ENCODE measurements around the gene KIRREL3.
A peak's percentile ranks its signal among the peaks of the same experiment; 100 is the strongest.

KIRREL3 gene

DNA sequence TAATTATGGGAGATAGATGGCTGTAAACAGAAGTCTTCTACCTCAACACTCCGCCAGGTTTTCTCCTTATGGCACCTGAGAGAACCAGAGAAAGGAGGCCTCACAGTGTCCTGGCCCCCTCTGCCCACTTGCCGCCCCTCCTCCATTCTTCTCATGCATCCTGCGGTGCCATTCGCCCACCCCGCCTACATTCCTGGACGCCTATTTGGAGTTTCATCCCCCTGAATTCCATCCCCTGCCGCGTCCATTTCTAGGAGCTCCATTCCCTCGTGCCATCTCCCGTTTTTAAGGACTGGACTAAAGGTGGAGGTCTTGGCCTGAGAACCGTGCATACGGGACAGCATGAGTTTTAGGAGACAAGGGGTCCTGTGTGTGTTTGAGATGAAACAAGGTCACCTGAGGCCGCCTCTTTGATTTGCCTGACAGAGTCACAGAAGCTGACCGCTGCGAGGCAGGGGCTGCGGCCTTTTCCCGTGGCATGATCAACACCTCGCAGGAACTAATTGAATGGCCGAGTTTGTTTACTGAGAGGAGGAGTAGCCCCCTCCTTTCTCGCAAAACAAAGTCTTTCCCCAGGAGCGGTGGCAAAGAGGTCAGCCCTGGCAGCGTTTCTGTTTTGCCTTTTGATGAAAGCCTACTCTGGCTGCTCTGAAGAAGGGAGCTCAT lies 398.9 kb downstream of the KIRREL3 start:
- no peak for DNase-seq (ENCODE audit: low read depth)

GRCh38 chr11:126601136-126601535 lies 399.4 kb downstream of the KIRREL3 start:
- DNase-seq (ENCODE audit: low read depth): no peak

DNA sequence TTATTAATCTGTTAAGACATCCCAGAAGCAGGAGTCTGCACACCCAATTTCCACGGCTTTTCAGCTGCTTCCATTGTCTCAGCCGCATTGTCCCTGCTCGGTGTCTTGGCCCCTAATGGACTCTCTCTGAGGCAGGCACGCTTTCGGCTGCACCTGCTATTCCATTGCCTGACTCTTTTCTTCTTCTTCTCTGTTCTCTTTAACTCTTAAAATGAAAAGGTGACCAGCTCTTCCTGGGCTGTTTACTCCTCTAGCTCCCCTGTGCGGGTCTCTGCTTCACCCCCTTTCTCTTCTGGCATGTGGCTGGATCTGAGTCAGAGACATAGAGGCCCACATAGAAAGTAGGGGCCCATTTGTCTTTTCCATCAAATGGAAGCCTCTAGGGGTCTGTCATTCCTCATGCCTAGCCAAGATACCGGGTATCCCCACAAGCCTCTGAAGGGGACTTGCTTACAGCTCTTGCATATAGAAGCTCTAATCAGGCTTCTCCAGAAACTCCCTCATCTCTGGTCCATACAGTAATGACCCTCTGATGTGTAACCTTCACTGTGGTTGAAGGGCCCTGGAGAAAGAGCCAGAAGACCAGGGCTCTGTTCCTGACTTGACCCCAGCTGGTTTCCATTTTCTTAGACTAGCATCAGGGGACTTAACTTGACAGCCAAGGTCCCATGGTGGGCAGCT lies 401.2 kb downstream of the KIRREL3 start:
- DNase-seq (ENCODE audit: low read depth): no peak

DNA sequence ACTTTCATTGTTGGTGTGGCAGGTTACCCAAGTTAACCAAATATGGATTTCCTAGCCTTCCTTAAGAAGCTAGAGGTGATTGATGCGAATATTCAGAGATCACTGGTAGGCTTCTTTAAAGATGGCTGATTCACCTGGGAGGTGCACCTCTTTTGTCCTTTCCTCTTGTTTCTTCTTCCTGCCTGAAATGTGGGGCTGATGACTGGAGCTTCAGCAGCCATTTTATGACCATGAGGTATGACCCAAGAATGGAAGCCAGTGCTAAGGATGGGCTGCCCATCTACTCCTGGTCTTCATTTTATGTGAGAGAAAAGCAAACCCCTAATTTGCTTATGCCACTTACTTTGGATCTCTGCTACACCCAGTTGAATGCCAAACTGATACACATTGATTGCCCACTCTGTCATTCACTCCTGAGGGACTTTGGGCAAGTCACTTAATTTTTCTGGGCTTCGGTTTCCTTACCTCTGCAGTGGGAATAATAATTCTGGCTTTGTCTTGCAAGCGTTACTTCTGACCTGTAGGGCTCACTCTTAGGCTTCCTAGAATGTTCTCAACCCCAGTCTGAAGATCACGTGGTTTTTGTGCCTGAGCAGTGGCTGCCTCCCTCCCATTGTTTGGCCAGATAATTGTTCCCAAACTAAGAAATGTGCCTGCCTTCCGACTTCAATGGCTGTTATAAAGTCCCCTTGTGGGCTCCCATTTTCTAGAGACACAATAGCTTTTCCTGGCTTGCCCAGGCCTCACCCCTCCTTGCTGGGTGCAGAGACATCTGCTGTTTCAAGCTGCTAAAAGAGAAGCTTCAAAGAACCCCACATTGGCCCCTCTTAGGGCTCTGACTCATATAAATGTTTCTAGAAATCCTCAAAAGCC lies 402.0 kb downstream of the KIRREL3 start:
- no peak for DNase-seq (ENCODE audit: low read depth)

DNA sequence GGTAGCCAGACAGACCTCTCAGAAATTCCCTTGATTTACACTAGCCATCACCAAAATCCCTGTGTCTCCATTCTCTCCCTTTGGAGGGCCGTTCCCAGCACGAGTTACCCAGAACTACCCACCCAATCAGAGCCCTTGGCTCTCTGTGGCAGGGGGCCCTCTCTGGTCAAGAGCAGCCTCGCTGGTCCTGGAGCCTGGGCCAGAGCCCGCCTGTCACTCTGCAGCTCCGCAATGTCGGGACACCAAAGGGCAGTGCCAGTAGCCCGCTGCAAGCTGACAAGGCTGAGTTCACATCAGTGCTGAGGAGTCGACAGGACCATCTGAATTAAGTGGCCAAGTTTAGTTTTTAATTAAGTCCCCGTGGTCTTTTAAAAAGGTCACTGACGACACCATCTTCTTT lies 403.5 kb downstream of the KIRREL3 start:
- DNase-seq (ENCODE audit: low read depth): no peak

DNA sequence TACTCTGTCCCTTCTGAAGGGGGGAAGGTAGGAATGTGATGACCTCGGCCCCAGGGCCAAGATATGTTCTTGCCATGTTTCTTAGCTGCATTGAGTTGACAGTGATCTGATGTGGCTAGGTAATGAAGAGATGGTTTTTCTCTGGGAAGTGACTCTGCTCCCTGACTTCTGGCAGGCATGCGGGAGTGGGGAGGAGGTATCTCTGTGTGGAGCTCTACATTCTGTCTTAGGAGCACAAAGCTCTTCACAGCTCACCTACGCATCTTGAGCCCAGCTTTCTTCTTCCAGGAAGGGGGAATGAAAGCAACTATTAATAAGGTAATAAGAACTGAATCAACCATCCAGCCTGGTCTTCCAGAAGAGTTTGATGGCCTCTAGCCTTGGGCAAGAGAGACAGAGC lies 404.1 kb downstream of the KIRREL3 start:
- DNase-seq (ENCODE audit: low read depth): no peak

DNA sequence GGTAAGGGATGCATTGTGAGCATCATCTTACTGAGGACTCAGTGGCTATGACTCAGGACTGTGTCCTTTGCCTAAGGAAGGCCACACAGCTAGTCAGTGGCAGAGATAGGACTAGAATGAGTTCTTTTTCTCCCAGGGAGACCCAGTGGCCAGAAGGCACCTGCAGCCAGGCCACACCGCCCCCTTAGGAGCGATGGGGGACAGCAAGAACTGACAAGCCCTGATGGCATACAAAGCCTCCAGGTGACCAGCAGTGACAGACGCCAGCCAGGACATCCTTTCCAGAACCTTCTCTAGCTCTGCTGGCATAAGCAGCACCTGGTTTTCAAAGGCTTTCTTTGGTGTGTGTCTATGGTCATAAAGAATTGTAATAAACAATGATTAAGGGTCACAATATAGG lies 405.0 kb downstream of the KIRREL3 start:
- DNase-seq (ENCODE audit: low read depth): no peak

GRCh38 chr11:126594921-126595367 lies 405.6 kb downstream of the KIRREL3 start:
- no peak for DNase-seq (ENCODE audit: low read depth)

DNA sequence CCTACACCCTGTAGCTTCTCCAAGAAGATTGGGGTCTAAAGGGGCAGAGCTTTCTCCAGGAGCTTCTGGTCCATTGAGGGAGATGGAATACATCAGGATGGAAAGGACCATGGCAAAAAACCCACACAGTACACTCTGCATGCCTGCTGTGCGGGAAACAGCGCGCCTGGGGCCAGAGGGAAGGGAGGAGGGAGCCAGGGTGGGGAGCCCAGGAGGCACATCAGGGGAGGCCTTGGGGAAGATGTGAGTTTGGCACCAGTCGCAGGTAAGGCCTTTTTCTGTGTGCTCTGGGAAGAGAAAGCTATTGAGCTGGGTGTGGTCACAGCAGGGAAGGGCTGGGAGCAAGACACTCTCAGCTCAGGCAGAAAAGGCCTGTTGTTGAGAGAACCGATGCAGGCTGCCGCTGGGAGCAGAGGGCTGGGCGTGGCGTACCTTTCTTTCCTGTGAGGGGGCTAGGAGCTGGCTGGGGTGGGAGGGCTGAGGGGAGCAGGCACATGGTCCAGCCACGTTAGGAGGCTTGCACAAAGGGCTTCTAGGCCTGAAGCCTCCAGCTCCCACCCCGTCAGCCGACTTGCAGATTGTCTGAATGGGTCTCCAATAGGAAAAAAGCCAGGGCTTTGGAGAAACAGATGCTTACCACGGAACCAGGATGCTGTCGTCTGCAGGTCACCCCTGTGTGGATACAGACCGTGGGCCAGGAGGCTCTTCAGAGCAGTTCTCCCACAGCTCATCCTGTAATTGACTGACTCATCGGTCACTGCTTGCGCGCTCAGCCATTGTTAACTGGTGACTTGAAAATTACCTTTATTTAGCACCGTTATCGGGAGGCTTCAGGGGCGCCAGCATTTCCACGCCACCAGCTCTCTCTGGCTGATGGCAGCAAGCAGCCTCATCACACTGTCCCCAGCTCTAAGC lies 407.8 kb downstream of the KIRREL3 start:
- no peak for DNase-seq (ENCODE audit: low read depth)

DNA sequence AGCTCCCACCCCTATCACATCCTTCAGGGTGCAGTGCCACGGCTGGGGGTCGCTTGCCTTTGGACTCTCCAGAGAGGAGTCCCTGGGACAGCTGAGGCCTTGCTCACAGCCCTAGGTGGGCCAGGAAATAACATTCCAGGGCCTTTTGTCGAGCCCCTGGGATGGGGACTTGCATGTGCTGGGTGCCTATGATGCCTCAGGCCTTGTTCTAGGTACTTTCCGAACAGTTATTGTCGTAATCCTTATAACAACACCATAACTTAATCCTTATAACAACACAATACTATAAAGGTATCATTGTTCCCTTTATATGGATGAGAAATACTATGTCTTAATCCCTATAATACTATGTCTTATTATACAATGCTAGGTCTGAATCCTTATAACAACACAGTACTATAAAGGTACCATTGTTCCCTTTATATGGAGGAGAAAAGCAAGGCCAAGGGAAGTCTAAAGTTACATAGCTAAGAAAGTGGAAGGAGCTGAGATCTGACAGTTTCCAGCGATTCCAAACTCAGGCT lies 408.5 kb downstream of the KIRREL3 start:
- DNase-seq (ENCODE audit: low read depth): no peak

DNA sequence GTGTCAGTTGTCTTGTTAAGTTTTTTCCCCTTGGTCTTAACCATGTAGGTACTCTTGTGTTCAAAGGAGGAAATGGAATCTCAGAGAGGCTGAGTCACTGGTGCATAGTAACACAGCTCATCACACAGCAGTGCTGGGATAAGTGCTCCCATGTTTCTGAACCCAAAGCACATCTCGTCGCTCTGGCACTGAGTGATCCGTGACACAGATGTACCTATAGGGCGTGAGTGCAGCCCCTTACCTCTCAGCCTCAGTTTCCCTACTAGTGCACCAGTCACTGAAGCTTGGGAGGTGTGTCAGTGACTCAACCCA lies 411.1 kb downstream of the KIRREL3 start:
- no peak for DNase-seq (ENCODE audit: low read depth)

GRCh38 chr11:126588630-126589491 lies 411.7 kb downstream of the KIRREL3 start:
- no peak for DNase-seq (ENCODE audit: low read depth)

GRCh38 chr11:126587541-126587940 lies 413.0 kb downstream of the KIRREL3 start:
- DNase-seq (ENCODE audit: low read depth): no peak

DNA sequence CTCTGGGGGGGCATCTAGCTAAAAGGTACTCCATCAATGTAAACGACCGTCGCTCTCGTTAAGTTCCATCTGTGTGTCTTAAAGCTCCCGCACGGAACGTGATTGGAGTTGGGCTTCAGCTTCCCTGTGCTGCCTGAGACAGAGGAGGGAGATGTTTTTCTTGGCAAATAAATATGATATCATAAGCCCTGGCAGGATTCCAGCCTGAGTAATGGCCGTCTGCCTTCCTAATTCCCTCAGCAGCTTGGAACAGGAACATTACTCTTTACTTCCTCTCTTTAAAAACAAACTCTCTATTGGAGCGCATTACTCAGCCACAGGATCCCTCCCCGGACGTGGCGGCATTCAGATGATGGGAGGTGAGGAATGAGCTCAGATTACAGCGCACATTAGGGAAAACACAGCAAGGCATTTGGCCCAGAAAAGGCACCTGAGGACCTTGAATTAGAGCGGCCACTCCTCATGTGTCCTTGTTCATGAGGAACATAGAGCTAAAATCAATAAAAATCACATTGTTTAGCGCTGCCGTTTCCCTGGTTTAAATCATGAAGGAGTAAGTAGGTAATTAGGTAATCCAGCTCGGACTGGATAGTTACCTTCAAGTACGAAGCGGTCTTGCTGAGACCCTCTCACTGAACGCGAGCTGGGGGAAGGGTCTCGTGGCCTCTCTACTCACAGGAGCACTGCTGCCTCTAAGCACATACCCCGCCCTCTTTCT lies 414.6 kb downstream of the KIRREL3 start:
- DNase-seq (ENCODE audit: low read depth): peak; percentile 83

DNA sequence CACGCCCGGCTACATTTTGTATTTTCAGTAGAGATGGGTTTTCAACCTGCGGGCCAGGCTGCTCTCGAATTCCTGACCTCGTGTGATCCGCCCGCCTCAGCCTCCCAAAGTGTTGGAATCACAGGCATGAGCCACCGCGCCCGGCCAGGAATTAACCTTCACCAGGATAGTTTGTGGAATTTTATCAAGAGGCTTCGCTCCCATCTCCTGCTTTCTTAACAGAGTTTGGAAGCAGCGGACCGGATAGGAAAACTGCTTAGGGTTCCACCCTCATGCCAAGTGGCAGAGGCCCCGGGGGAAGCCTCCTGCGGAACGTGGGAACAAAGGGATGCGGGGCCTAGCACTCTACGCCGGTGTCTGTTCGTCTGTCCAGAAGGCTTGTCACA lies 415.2 kb downstream of the KIRREL3 start:
- DNase-seq (ENCODE audit: low read depth): no peak

GRCh38 chr11:126583594-126584427 lies 416.8 kb downstream of the KIRREL3 start:
- DNase-seq (ENCODE audit: low read depth): no peak

DNA sequence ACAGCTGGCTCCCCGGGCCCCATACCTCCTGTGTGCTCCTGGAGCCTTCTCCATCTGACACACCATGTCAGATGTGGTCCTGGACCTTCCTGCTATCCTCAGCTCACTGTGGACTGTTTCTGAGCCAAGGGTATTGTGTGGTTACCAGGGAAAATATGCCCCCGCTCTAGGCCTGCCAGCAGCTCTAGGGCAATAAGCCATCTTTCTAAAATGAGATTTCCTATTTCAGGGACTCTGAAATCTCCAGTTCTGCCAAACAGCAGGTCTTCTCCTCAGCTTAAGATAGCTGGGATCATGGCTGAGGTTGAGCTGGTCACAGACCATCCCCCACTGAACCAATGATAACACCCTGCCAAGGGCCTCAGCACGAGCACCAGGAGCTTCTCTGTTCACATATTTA lies 417.5 kb downstream of the KIRREL3 start:
- no peak for DNase-seq (ENCODE audit: low read depth)

- DNase-seq (ENCODE audit: low read depth): no peak
Observed at GRCh38 chr11:126581871-126582648, 418.5 kb downstream of the KIRREL3 start.
